Mesothelial cell of epicardium (in vitro differentiated cells): ENCODE measurements around the gene SALL3. TPM values are rescaled to one million over a fixed set of nuclear protein-coding genes. Genes with fewer than 3 reads are reported as not detected.

Experiments used
- DNase-seq, 2 experiments: peaks; one replicate each; pipeline ENCODE4 v3.0.0; 2021; ENCODE audit warnings: low spot score in 2 of 2; ENCODE audit not compliant: unreplicated experiment in 2 of 2
- H3K27ac Mint-ChIP-seq: 2 replicates; pipeline ENCODE4 v1.8.0; 2021; ENCODE audit warnings: mixed read lengths
- H3K27me3 Mint-ChIP-seq: 2 replicates; pipeline ENCODE4 v1.8.0; 2021; ENCODE audit warnings: low read depth, mixed read lengths
- H3K36me3 Mint-ChIP-seq: 2 replicates; pipeline ENCODE4 v1.8.0; 2021; ENCODE audit warnings: mixed read lengths
- H3K4me1 Mint-ChIP-seq: 2 replicates; pipeline ENCODE4 v1.8.0; 2021; ENCODE audit warnings: mixed read lengths
- H3K4me3 Mint-ChIP-seq: 2 replicates; pipeline ENCODE4 v1.8.0; 2021; ENCODE audit warnings: mild to moderate bottlenecking, moderate library complexity, mixed read lengths
- H3K9me3 Mint-ChIP-seq: 2 replicates; pipeline ENCODE4 v1.8.0; 2021; ENCODE audit warnings: mixed read lengths
- total RNA-seq: library from RNA; stranded (reverse); gene quantifications from 3 replicates; pipeline ENCODE4 v1.2.1, GENCODE V29; 2021
- TF ChIP-seq, protein P1 (sequence below): fragments of 200-600 bp; sonication (generic); IDR thresholded peaks from one replicate; pipeline ENCODE4 v1.5.0; 2021; ENCODE audit warnings: antibody characterized with exemption; ENCODE audit not compliant: unreplicated experiment

Gene SALL3
- total RNA-seq, 1 donor from 2014 or later: 0.31 TPM

- Mint-ChIP-seq H3K27me3 (peaks cover 76% of the 10 kb centered on the region), H3K4me3 (no peak overlapping the region), H3K27ac (no peak overlapping the region), H3K9me3 (no peaks in the 10 kb centered on the region), H3K4me1 (peaks cover 10% of the 10 kb centered on the region), H3K36me3 (no peaks in the 10 kb centered on the region)
- no peak for DNase-seq
- TF ChIP-seq, protein P1, sequence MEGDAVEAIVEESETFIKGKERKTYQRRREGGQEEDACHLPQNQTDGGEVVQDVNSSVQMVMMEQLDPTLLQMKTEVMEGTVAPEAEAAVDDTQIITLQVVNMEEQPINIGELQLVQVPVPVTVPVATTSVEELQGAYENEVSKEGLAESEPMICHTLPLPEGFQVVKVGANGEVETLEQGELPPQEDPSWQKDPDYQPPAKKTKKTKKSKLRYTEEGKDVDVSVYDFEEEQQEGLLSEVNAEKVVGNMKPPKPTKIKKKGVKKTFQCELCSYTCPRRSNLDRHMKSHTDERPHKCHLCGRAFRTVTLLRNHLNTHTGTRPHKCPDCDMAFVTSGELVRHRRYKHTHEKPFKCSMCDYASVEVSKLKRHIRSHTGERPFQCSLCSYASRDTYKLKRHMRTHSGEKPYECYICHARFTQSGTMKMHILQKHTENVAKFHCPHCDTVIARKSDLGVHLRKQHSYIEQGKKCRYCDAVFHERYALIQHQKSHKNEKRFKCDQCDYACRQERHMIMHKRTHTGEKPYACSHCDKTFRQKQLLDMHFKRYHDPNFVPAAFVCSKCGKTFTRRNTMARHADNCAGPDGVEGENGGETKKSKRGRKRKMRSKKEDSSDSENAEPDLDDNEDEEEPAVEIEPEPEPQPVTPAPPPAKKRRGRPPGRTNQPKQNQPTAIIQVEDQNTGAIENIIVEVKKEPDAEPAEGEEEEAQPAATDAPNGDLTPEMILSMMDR: no peak
Measured at GRCh38 chr18:78975292-78975691, 4.3 kb upstream of the SALL3 start.

- no peak for DNase-seq
- Mint-ChIP-seq H3K27me3 (peaks cover 73% of the 10 kb centered on the region), H3K36me3 (no peaks in the 10 kb centered on the region), H3K9me3 (no peaks in the 10 kb centered on the region), H3K27ac (no peak overlapping the region), H3K4me1 (peaks cover 10% of the 10 kb centered on the region), H3K4me3 (no peak overlapping the region)
- TF ChIP-seq, protein P1: no peak
Measured at GRCh38 chr18:78975699-78976335, 3.8 kb upstream of the SALL3 start.

- Mint-ChIP-seq H3K9me3 (no peaks in the 10 kb centered on the region), H3K27ac (no peak overlapping the region), H3K4me1 (peaks cover 16% of the 10 kb centered on the region), H3K36me3 (no peaks in the 10 kb centered on the region), H3K27me3 (peaks cover 72% of the 10 kb centered on the region), H3K4me3 (no peak overlapping the region)
- DNase-seq: no peak
- TF ChIP-seq, protein P1: no peak
Measured at GRCh38 chr18:78976765-78977636, 2.6 kb upstream of the SALL3 start.

DNA sequence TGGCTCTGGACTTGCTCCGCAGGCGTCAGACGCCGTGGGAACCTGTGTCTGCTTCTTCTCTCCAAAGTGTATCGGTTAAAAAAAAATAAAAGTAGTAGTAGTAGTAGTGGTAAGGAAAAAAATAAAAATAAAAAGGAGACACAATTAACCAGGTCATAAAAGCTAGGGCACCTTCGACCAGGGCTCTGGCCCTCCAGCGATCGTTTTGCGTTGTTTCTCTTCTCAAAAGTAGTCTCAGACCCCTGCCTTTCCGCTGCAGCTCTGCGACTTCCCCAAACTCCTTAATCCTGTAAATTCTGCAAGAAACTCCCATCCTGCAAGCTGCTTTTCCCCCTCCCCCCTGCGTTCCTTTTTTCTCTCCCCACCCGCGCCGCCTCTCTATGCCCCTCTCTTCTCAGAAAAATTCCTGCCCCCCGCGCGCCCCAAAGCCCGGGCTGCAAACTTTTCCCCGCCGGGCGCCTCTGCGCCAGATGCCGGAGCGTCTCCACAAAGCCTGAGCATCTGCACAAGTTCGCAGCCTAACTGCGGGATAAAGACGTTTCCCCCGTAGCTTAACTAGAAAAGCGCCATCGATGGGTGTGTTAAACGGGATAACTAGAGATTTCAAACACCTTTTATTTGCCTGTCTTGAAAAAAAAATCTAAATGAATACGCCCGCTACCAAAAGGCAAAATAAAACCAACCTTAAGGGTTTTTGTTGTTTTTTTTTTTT is 1.8 kb upstream of the SALL3 start:
- peaks cover 15% of the 10 kb centered on the region for H3K4me1 Mint-ChIP-seq
- no peaks in the 10 kb centered on the region for H3K36me3 Mint-ChIP-seq
- TF ChIP-seq, protein P1: no peak
- H3K27ac Mint-ChIP-seq: no peak overlapping the region
- no peaks in the 10 kb centered on the region for H3K9me3 Mint-ChIP-seq
- H3K4me3 Mint-ChIP-seq: peak overlapping the region; percentile 34
- H3K27me3 Mint-ChIP-seq: peaks cover 72% of the 10 kb centered on the region
- DNase-seq: no peak

GRCh38 chr18:78978349-78979055 is 1.1 kb upstream of the SALL3 start:
- Mint-ChIP-seq H3K27ac (no peak overlapping the region), H3K9me3 (no peaks in the 10 kb centered on the region), H3K4me1 (peaks cover 12% of the 10 kb centered on the region)

More at GRCh38 chr18:78978349-78979055, 1.1 kb upstream of the SALL3 start:
- peak overlapping the region; percentile 54 for H3K4me3 Mint-ChIP-seq
- TF ChIP-seq, protein P1: no peak
- no peaks in the 10 kb centered on the region for H3K36me3 Mint-ChIP-seq
- H3K27me3 Mint-ChIP-seq: peaks cover 74% of the 10 kb centered on the region
- no peak for DNase-seq
